ENCODE data around the gene OR5J2.
"Not testable (repeated sequence)": the region's sequence is repeated elsewhere in the genome, so short reads cannot be mapped to it uniquely, and the experiment has no call there.

The OR5J2 gene

DNA sequence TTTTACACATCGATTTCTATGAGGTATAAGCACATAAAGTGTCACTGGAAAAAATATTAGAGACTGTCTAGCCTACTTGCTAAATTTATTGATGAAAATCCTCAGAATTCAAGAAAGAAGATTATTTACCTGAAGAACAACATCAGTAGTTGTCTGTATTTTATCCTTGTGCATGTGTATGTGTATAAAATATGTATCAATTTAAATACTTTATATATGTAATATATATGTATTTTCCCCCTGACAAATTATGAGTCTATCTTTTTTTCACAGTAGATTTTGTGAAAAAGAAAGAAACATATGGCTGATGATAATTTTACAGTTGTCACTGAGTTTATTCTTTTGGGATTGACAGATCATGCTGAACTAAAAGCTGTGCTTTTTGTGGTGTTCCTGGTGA lies at the start of gene OR5J2:
Gene OR5J2 (plus strand): TSS at position 301 of the 400 bp plus-strand sequence. CDS start 0 bp downstream, at position 301.
- TF ChIP-seq, protein P1, sequence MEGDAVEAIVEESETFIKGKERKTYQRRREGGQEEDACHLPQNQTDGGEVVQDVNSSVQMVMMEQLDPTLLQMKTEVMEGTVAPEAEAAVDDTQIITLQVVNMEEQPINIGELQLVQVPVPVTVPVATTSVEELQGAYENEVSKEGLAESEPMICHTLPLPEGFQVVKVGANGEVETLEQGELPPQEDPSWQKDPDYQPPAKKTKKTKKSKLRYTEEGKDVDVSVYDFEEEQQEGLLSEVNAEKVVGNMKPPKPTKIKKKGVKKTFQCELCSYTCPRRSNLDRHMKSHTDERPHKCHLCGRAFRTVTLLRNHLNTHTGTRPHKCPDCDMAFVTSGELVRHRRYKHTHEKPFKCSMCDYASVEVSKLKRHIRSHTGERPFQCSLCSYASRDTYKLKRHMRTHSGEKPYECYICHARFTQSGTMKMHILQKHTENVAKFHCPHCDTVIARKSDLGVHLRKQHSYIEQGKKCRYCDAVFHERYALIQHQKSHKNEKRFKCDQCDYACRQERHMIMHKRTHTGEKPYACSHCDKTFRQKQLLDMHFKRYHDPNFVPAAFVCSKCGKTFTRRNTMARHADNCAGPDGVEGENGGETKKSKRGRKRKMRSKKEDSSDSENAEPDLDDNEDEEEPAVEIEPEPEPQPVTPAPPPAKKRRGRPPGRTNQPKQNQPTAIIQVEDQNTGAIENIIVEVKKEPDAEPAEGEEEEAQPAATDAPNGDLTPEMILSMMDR (IDR thresholded peaks at IDR 0.05; ENCODE audit: low read depth, low read length) = no peak
- no peak for DNase-seq (ENCODE audit: extremely low read depth, low read depth)

GRCh38 chr11:56140151-56140661 lies 36.2 kb upstream of the OR5J2 start, which contains the start of gene OR8J3:
Gene OR8J3 (minus strand): TSS chr11:56140201. CDS start chr11:56137718, 2,483 bp downstream.
- TF ChIP-seq, protein P1 (IDR thresholded peaks at IDR 0.05; ENCODE audit: low read depth, low read length) = no peak
- DNase-seq (ENCODE audit: extremely low read depth, low read depth) = no peak

- DNase-seq (ENCODE audit: extremely low read depth, low read depth) = not testable (repeated sequence)
These were observed 32.7 kb upstream of the OR5J2 start for GRCh38 chr11:56143681-56144080.

- TF ChIP-seq, protein P1 (IDR thresholded peaks at IDR 0.05; ENCODE audit: low read depth, low read length) = no peak
- no peak for DNase-seq (ENCODE audit: extremely low read depth, low read depth)
These were observed 25.0 kb upstream of the OR5J2 start for GRCh38 chr11:56151376-56151775.

DNA sequence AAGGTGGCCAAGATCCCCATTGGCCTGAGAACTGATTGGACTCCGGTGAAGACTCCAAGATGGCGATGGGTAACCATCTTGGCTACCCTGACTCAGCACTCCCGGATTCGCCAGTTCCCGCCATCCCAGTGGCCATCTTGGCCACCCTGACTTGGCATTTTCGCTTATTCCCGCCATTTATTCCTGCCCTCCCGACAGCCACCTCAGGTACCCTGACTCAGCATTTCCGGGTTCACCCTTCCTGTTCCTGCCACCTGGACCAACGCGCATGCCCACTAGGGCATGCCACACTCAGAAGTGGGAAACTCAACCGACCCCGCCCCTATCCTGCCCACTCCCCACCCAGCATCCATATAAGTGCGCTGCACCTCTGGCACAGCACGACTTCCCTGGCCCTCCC lies 24.1 kb upstream of the OR5J2 start:
- DNase-seq (ENCODE audit: extremely low read depth, low read depth) = no peak
- TF ChIP-seq, protein P1 (IDR thresholded peaks at IDR 0.05; ENCODE audit: low read depth, low read length) = no peak

DNA sequence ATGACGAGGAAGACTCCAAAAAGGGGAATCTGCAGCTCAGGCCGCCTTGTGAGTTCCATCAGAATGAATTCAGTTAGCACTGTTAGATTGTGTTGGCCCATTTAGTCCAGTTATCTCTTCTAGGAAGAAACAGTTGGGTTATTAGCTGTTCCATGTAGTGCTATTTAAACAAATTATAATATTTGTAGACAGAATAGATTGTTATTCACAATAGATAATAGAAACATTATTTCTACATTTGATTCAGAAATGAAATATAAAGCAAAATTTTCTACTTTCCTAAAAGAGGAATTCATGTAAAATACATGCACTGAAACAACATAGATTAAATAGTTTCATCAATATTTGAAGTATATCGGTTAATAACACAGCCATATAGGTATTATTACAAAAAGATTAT lies 16.2 kb upstream of the OR5J2 start, which contains the start of gene OR8K5:
Gene OR8K5 (minus strand): TSS at position 101 of the 400 bp plus-strand sequence. CDS start 0 bp downstream, at position 101.
- DNase-seq (ENCODE audit: extremely low read depth, low read depth) = no peak
- TF ChIP-seq, protein P1 (IDR thresholded peaks at IDR 0.05; ENCODE audit: low read depth, low read length) = no peak

DNA sequence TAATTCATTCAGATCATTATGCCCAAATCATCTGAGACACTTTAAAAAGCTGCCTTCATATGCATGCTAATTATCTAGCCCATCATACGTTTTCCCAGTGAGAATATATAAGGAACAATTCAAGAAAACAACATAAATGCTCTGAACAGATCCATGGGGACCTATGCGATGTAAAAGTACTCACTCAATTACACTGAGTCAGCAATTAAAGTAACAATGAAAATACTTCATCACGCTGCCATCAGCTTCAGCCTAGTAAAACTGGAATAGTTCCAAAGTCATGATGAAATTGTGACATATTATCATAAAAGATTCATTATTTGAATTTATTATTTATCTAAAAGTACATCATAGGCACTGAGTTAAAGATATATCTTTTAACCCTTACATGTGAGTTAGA lies 12.6 kb upstream of the OR5J2 start:
- TF ChIP-seq, protein P1 (IDR thresholded peaks at IDR 0.05; ENCODE audit: low read depth, low read length) = no peak

GRCh38 chr11:56172256-56172830 lies 4.1 kb upstream of the OR5J2 start:
- DNase-seq (ENCODE audit: extremely low read depth, low read depth) = no peak
- TF ChIP-seq, protein P1 (IDR thresholded peaks at IDR 0.05; ENCODE audit: low read depth, low read length) = no peak

More for the DNA sequence above, 12.6 kb upstream of the OR5J2 start:
- DNase-seq (ENCODE audit: extremely low read depth, low read depth) = no peak
